IgD-negative memory B cell (primary cell): Measurements from ENCODE around the gene GHR. TPM values are rescaled to one million over a fixed set of nuclear protein-coding genes. Genes with fewer than 3 reads are reported as not detected.

ENCODE experiments used
- H3K27ac Mint-ChIP-seq, 3 donors: one replicate each; pipeline ENCODE4 v1.8.0; 2020 to 2022; ENCODE audit warnings: mild to moderate bottlenecking in 3 of 3, mixed read lengths in 3 of 3, moderate library complexity in 1 of 3
- H3K27me3 Mint-ChIP-seq: one replicate; pipeline ENCODE4 v1.8.0; 2021; ENCODE audit warnings: mixed read lengths
- H3K36me3 Mint-ChIP-seq: one replicate; pipeline ENCODE4 v1.8.0; 2020; ENCODE audit warnings: mild to moderate bottlenecking, mixed read lengths
- H3K4me1 Mint-ChIP-seq, 3 donors: one replicate each; pipeline ENCODE4 v1.8.0; 2020 to 2022; ENCODE audit warnings: mixed read lengths in 3 of 3, mild to moderate bottlenecking in 1 of 3
- H3K4me3 Mint-ChIP-seq, 4 donors: one replicate each; pipeline ENCODE4 v1.8.0; 2020 to 2022; ENCODE audit warnings: mild to moderate bottlenecking in 4 of 4, mixed read lengths in 4 of 4, moderate library complexity in 3 of 4
- H3K9me3 Mint-ChIP-seq, 3 donors: one replicate each; pipeline ENCODE4 v1.8.0; 2020 to 2021; ENCODE audit warnings: mixed read lengths in 3 of 3, mild to moderate bottlenecking in 1 of 3
- polyA plus RNA-seq: library from polyadenylated mRNA; unstranded; fragments of 300-500 nt; fragmentation: Illumina TruSeq; gene quantifications from one replicate; pipeline ENCODE4 v1.2.3, GENCODE V29; 2021

GHR gene
- polyA plus RNA-seq, 1 donor from 2014 or later = not detected

DNA sequence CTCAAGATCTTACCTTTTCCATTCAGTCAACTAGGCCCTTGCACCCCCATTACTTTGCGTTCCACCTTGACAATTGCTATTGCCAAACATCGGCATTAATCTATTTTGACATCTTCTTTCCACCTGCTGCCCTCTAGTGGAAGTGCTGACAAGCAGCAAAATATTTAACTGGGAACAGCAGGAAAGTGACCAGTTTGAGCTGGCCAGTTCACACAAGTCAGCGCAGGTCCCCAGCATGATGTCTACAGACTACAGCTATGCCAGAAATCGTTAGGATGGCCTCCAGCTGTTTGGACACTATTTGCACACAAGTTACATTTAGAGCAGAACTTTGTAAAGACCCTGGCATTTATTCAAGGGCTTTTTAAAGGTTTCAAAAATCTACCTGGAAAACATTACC, 160.1 kb downstream of the GHR start:
- peaks cover 6% of the 10 kb centered on the region for H3K27me3 Mint-ChIP-seq
- no peak overlapping the region for H3K27ac Mint-ChIP-seq
- peaks cover 0 to 2% (median 0%) of the 10 kb centered on the region in 3 donors for H3K9me3 Mint-ChIP-seq
- H3K36me3 Mint-ChIP-seq = peaks cover 3% of the 10 kb centered on the region
- peaks cover 0 to 4% (median 3%) of the 10 kb centered on the region in 3 donors for H3K4me1 Mint-ChIP-seq
- H3K4me3 Mint-ChIP-seq = peak overlapping the region in 1 of 4 donors; percentile 13

DNA sequence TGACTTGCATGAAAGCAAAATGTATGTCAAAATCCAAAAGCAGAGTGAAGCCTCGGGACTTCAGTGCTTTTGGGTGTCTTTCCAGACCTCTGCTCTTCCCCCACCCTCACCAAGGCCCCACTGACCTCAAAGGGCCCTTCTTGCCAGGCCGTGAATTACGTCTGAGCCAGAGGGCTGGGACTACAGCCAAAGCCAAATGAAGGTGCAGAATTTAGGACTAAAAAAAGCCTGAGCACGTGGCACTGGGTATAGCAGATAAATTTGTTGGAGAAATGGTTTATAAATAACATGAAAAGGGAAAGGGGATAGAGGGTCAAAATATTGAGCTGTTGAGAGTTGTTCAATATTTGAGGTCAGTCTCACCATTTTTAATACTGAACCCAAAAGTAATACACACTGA, 163.4 kb downstream of the GHR start:
- Mint-ChIP-seq H3K36me3 (peaks cover 1% of the 10 kb centered on the region), H3K4me1 (peaks cover 3 to 7% (median 6%) of the 10 kb centered on the region in 3 donors), H3K4me3 (no peak overlapping the region), H3K27me3 (peaks cover 6% of the 10 kb centered on the region), H3K27ac (peak overlapping the region in 1 of 3 donors; percentile 69), H3K9me3 (peaks cover 0 to 2% (median 0%) of the 10 kb centered on the region in 3 donors)

DNA sequence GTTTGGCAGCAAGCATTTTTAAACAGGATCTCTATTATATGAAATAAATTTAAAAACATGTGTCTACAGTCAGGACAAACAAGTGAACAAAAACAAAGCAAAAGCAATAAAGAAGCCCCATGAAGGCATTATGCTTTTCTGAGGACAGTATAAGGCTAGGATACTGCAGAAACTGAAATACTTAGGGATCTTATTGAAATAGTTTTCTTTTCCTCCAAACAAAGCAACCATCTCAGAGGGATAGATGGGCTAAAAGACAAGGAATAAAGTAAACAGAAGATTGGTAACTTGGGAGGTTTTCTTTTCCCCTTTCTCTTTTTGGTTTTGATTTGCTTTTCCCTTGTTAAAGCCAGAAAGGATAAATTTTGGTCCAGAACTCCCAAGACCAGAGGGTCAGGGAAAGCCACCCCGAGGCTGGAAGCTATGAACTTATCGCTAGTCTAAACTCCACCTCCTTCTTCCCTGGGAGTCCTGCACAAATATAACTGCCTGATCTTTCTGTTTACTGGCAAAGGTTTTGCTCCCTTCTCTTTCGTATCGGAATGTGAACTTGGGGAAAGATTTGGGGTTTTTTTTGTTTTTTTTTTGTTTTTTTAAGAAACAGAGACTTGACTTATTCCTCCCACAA, 164.0 kb downstream of the GHR start:
- Mint-ChIP-seq H3K36me3 (peaks cover 1% of the 10 kb centered on the region), H3K27ac (no peak overlapping the region), H3K27me3 (peaks cover 6% of the 10 kb centered on the region), H3K9me3 (peaks cover 0 to 2% (median 0%) of the 10 kb centered on the region in 3 donors), H3K4me1 (peaks cover 3 to 7% (median 6%) of the 10 kb centered on the region in 3 donors), H3K4me3 (no peak overlapping the region)

DNA sequence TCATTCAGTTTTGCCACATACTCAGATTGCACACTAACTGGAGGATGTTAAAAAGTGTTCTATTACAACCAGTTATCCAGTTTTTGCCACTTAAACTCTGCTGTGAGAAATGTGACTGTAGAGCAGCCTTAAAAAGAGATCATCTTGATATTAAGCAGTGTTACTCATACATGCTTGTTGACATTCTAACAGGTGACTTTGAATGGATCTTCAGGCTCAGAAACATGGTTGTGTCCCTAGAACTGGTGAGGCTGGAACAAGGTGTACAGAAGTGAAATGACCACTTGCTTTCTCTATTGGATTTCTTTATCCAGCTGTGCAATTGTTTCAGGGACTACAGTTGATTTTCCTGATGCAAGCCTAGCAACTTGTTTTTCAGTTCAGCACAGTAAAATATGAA, 167.3 kb downstream of the GHR start:
- peaks cover 3 to 7% (median 4%) of the 10 kb centered on the region in 3 donors for H3K4me1 Mint-ChIP-seq
- H3K27me3 Mint-ChIP-seq = peaks cover 4% of the 10 kb centered on the region

DNA sequence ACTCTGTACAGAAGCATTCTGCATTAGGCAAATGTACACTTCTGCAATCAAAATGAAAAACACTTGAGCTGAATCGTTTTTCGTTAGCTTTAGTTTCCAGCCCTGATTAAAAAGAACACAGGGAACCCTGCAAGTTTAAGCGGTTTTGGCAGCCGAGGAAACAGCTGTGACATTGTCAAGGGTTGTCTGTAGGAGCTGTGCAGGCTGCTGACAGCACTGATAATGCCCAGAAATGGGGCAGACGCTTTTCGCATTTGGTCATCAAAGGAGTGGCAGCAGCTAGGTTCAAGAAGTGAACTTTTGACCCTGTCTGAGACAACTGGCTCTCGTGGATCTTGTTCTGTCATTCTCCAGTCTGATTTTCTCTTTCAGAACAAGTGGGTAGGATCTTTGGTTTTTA, 167.8 kb downstream of the GHR start:
- Mint-ChIP-seq H3K4me3 (peak overlapping the region in 2 of 4 donors; percentile 34 to 55), H3K27ac (no peak overlapping the region), H3K4me1 (peaks cover 3 to 7% (median 5%) of the 10 kb centered on the region in 3 donors)

More for the DNA sequence above, 167.3 kb downstream of the GHR start:
- H3K4me3 Mint-ChIP-seq = no peak overlapping the region
- no peaks in the 10 kb centered on the region for H3K9me3 Mint-ChIP-seq
- peaks cover 1% of the 10 kb centered on the region for H3K36me3 Mint-ChIP-seq
- H3K27ac Mint-ChIP-seq = no peak overlapping the region

DNA sequence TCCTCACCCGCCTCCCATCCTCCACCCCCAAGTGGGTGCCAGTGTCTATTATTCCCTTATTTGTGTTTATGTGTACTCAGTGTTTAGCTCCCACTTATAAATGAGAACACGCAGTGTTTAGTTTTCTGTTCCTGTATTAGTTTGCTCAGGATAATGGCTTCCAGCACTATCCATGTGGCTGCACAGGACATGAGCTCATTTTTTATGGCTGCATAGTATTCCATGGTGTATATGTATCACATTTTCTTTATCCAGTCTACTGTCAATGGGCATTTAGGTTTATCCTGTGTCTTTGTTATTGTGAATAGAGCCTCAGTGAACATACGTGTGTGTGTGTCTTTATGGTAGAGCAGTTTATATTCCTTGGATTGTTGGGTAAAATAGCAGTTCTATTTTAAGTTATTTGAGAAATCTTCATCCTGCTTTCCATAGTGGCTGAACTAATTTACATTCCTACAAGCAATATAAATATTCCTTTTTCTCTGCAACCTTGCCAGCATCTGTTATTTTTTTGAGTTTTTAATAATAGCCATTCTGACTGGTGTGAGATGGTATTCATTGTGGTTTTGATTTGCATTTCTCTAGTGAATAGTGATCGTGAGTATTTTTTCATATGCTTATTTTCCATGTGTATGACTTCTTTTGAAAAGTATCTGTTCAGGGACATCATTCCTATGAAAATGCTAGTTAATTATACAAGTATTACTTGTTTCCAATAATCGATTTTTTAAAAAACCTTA, 169.3 kb downstream of the GHR start:
- H3K27ac Mint-ChIP-seq = no peak overlapping the region
- no peak overlapping the region for H3K4me3 Mint-ChIP-seq
- peaks cover 3 to 7% (median 5%) of the 10 kb centered on the region in 3 donors for H3K4me1 Mint-ChIP-seq
- H3K9me3 Mint-ChIP-seq = no peaks in the 10 kb centered on the region
- H3K36me3 Mint-ChIP-seq = peaks cover 1% of the 10 kb centered on the region
- H3K27me3 Mint-ChIP-seq = peaks cover 2% of the 10 kb centered on the region

More for the DNA sequence above, 167.8 kb downstream of the GHR start:
- Mint-ChIP-seq H3K9me3 (no peaks in the 10 kb centered on the region), H3K36me3 (peaks cover 1% of the 10 kb centered on the region), H3K27me3 (peaks cover 4% of the 10 kb centered on the region)

DNA sequence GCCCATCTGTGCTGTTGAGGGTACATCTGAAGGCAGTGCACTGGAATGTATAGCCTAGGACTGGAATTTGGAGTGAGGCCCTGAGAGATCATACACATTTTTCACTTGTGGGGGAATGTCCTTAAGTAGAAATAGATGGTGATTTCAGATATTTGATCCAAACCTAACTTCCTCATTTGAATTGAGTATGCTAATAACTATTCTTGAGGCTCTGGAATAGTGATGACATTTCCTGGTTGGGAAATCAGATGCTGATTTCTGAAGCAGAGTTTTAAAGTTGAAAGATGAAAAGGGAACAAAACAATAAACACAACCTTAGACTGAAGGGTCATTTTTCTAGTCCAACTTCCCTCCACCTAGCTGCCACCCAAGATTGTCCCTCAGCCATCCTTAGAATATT, 170.4 kb downstream of the GHR start:
- no peaks in the 10 kb centered on the region for H3K36me3 Mint-ChIP-seq

DNA sequence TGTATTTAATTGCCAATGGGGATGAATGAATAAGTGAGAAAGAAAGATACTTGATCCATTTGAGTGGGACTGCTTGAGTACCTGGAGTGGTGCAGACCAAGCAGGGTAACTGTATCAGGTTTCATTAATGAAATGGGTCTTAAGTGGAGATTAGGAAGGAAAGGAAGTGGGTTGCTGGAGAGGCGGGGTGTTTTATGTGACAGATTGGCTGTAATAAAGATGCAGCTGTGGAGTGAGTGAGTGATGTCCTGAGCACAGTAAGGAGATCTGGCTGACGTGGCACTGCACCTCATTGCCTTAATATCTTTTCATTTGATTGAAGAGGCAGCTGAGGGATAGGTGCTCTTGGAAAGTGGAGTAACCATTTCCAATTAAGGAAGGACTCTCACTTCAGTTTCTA, 172.4 kb downstream of the GHR start:
- no peak overlapping the region for H3K4me3 Mint-ChIP-seq
- no peaks in the 10 kb centered on the region for H3K9me3 Mint-ChIP-seq
- H3K27me3 Mint-ChIP-seq = no peaks in the 10 kb centered on the region
- H3K4me1 Mint-ChIP-seq = peaks cover 3 to 7% (median 5%) of the 10 kb centered on the region in 3 donors
- H3K27ac Mint-ChIP-seq = no peak overlapping the region
- no peaks in the 10 kb centered on the region for H3K36me3 Mint-ChIP-seq

More for the DNA sequence above, 170.4 kb downstream of the GHR start:
- Mint-ChIP-seq H3K4me1 (peaks cover 3 to 7% (median 5%) of the 10 kb centered on the region in 3 donors), H3K27ac (no peak overlapping the region), H3K9me3 (no peaks in the 10 kb centered on the region), H3K4me3 (no peak overlapping the region), H3K27me3 (no peaks in the 10 kb centered on the region)

DNA sequence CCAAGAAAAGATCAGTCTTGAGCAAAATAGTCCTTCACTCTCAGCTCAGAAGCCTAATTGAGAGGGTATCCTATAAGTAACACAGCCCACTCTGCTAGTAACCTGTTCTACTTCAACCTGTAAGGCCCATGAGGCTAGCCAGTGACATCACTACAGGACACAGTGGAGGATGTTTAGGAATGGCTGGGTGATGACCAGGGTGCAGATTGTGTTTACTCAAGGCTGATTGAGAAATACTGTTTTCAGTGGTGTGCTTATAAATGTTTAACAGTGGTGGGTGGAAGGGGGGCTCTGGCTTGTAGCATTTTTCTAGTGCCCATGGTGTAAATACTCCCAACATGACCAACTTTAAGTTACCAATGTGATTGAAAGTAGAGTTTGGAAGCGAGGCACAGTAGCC, 173.6 kb downstream of the GHR start:
- H3K4me1 Mint-ChIP-seq = peaks cover 0 to 2% (median 0%) of the 10 kb centered on the region in 3 donors
- H3K27ac Mint-ChIP-seq = no peak overlapping the region
- H3K36me3 Mint-ChIP-seq = no peaks in the 10 kb centered on the region
- H3K4me3 Mint-ChIP-seq = no peak overlapping the region
- no peaks in the 10 kb centered on the region for H3K9me3 Mint-ChIP-seq
- H3K27me3 Mint-ChIP-seq = no peaks in the 10 kb centered on the region

DNA sequence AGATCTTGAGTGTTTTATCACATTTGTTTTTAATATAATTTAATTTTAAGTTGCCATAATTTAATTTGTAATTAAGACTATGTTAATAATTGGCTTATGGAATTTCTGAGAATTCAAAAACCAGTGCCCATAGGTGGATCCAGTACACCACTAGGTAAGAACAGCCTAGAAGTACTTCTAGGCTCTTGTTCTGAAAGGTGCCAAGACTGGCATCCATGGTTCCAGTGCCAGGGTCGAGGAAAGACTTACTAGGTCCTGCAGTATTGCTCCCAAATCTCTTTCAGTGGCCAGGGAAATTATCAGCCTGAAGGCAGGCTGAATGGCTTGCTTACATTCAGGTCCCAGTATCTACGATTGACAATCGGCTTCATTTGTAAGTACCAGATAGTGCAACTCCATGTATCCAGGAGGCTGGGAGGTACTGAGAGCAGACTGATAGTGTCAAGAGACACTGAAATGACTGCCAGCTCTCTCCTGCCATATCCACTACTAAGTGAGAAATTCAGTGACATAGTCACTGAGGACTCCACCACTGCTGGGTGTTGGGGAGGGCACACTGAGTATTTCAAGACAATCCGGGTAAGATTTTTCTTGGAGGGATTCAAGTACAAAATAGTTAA, 174.2 kb downstream of the GHR start:
- Mint-ChIP-seq H3K27me3 (no peaks in the 10 kb centered on the region), H3K27ac (no peak overlapping the region), H3K9me3 (no peaks in the 10 kb centered on the region), H3K36me3 (no peaks in the 10 kb centered on the region), H3K4me1 (peaks cover 0 to 2% (median 0%) of the 10 kb centered on the region in 3 donors), H3K4me3 (no peak overlapping the region)

DNA sequence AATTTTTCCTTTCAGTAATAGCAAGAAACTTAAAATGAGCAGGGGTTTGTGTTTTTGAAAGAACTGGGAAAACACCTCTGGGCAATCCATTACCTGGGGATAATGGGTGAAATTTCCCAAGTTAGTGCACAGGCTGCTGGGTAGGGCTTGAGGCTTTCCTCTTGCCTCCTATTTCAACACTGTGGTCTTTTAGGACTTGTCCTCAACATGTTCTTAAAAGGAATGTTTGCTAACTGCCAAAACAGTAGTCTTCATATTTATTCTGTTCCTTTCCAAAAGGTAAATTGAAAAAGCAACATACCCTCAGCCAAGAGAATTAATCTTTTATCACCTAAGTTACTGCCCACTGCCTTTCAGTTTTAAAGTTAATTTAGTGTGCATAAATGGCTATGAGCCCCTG, 175.1 kb downstream of the GHR start:
- Mint-ChIP-seq H3K27ac (no peak overlapping the region), H3K4me3 (no peak overlapping the region), H3K36me3 (no peaks in the 10 kb centered on the region), H3K9me3 (no peaks in the 10 kb centered on the region), H3K27me3 (peaks cover under 1% of the 10 kb centered on the region), H3K4me1 (peaks cover 0 to 2% (median 0%) of the 10 kb centered on the region in 3 donors)

DNA sequence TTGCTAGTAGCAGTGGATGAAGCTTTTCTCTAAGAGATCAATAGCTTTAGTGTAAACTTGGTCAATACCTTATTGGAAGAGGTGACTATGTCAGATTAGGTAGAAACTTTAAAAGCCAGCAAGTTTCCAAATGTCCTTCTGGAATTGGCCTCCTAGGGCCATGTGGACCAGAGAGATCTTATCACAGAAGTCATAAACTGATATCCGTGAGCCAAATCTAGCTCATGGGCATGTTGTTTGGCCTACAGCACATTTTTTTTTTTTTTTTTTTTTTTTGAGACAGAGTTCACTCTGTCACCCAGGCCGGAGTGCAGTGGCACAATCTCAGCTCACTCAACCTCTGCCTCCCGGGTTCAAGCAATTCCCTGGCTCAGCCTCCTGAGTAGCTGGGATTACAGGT, 175.9 kb downstream of the GHR start:
- Mint-ChIP-seq H3K4me1 (peaks cover 0 to 2% (median 0%) of the 10 kb centered on the region in 3 donors), H3K4me3 (no peak overlapping the region), H3K27ac (no peak overlapping the region), H3K9me3 (no peaks in the 10 kb centered on the region), H3K36me3 (no peaks in the 10 kb centered on the region), H3K27me3 (peaks cover 1% of the 10 kb centered on the region)

DNA sequence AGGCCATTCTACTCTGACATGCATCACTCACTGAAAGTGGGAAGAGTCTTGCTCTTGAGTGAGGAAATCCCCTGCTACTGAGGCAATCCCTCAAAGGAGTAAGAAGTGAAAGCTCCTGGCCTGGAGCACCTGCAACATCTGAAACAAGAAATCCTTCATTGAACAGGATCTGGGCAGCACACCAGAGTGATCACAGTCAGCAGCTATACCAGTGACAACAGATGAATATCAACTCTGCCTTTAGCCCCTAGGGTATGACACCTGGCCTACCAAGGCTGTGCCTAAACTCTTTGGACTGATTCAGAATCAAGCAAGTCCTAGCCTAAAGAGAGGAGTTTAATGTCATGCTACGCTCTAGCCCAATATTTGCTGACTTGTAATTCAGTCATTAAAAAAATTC, 177.2 kb downstream of the GHR start:
- Mint-ChIP-seq H3K9me3 (no peaks in the 10 kb centered on the region), H3K4me1 (peaks cover 0 to 2% (median 0%) of the 10 kb centered on the region in 3 donors), H3K36me3 (no peaks in the 10 kb centered on the region), H3K27ac (no peak overlapping the region), H3K4me3 (no peak overlapping the region), H3K27me3 (peaks cover 1% of the 10 kb centered on the region)

DNA sequence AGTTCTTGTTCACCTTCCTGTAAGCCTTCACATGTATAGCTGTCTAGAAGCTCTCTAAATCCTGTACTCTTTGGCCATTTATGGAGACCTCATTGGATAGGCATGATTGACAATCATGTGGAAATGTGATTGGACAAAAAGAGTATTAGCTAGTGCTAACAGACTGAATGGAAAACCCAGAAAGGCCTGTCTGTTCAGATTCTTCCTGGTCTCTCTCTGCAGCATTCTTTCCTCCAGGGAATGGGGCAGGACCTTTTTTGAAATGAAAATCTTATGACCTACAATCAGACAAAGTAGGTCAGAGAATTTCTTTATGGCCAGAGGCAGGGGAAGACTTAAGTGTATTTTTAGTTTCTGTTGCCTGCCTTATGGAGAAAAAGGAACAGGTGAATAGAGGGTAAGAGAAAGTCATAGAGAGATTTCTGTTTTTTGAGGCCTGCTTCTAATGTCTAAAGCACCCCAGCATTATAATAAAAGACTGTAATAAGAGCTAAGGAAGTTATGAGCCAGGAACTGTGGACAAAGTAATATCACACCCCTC, 181.0 kb downstream of the GHR start:
- Mint-ChIP-seq H3K4me1 (no peaks in the 10 kb centered on the region), H3K9me3 (peaks cover 0 to 6% (median 2%) of the 10 kb centered on the region in 3 donors), H3K27me3 (peaks cover 5% of the 10 kb centered on the region), H3K4me3 (no peak overlapping the region), H3K36me3 (no peaks in the 10 kb centered on the region), H3K27ac (no peak overlapping the region)

DNA sequence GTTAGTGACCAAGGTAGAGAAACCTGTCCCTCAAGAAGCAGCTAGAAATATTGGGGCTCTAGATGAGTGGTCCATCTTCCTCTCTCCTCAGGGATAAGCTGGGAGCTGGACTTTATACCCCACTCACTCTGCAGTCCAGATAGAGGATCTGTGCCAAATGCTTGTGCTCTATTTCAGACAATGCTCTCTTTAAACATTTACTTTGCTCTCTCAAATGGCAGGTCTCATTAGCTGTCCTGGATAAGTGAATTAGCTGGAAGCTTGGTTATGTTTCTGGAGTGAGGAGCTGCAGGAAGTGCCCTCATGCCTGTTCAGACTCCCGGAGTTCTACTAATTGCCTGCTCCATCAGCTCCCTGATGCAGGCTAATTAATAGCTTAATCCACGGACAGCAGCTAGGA, 182.3 kb downstream of the GHR start:
- H3K27ac Mint-ChIP-seq = no peak overlapping the region

More for the DNA sequence above, 182.3 kb downstream of the GHR start:
- H3K4me1 Mint-ChIP-seq = no peaks in the 10 kb centered on the region
- H3K4me3 Mint-ChIP-seq = no peak overlapping the region
- peaks cover 0 to 6% (median 2%) of the 10 kb centered on the region in 3 donors for H3K9me3 Mint-ChIP-seq
- H3K27me3 Mint-ChIP-seq = peaks cover 8% of the 10 kb centered on the region
- H3K36me3 Mint-ChIP-seq = no peaks in the 10 kb centered on the region
